Keratinocyte (primary cell): ENCODE results near the gene HEBP2.

Experiments used
- CTCF ChIP-seq, 3 experiments: IDR thresholded peaks in 1 of 3; conservative IDR thresholded peaks in 1 of 3; optimal IDR thresholded peaks in 1 of 3; 2 replicates in 2 of 3; 3 replicates in 1 of 3; pipeline versions ENCODE3 to v1.5.1; 2011; ENCODE audit warnings: low read length in 3 of 3, mild to moderate bottlenecking in 3 of 3, moderate library complexity in 2 of 3, control low read depth in 1 of 3, inconsistent platforms in 1 of 3; ENCODE audit not compliant: insufficient read depth in 2 of 3; ENCODE audit errors: extremely low read depth in 1 of 3
- EZH2 ChIP-seq: IDR thresholded peaks from one replicate; pipeline ENCODE4 v1.6.1; 2012; ENCODE audit warnings: inconsistent platforms, mild to moderate bottlenecking, low read length, moderate library complexity

GRCh38 chr6:138374230-138374629, 29.8 kb upstream of the HEBP2 start:
- TF ChIP-seq CTCF (optimal IDR thresholded peaks at IDR 0.05 in 1 of 3, IDR thresholded peaks at IDR 0.05 in 1 of 3, conservative IDR thresholded peaks at IDR 0.05 in 1 of 3; ENCODE audit: extremely low read depth in 1 of 3, insufficient read depth in 2 of 3, low read length in 3 of 3), result no peak
- no peak for TF ChIP-seq EZH2
